Adipose tissue (tissue), 3 donors: ENCODE measurements around the gene NCOA6. TPM values are rescaled to one million over a fixed set of nuclear protein-coding genes. Genes with fewer than 3 reads are reported as not detected.

Experiments
- H3K27ac ChIP-seq: one replicate; pipeline ENCODE4 v1.5.1; 2013; ENCODE audit warnings: low read depth, low read length
- WGBS, 3 donors: extraction: QIAGEN DNeasy Blood & Tissue Kit; methylation state at CpG; one replicate each; pipeline ENCODE4 v1.1.7; 2013; 5-methylcytosine and 5-hydroxymethylcytosine counted together
- polyA plus RNA-seq, 3 donors: library from polyadenylated mRNA; stranded (reverse); fragments of 200-250 nt; gene quantifications; one replicate each; pipeline ENCODE4 v1.2.3, GENCODE V29; 2013
- donor health status: healthy with polysubstance abuse.
- donor health status: Bipolar disorder and iron deficiency.
- donor health status: healthy.

NCOA6 gene
- polyA plus RNA-seq: 10 to 100 TPM in 2 of 3 donors, 1 to 10 TPM in 1; 7.8 to 20.5 (median 12.5) TPM

GRCh38 chr20:34825530-34826362 lies at the start of gene NCOA6:
TSS of gene NCOA6 (minus strand) at chr20:34825651. CDS start at chr20:34782355, 43,296 bp downstream.
- no peak within 1 kb of the TSS for H3K27ac ChIP-seq
- WGBS, 3 donors: 7 to 9% (median 9%) methylated on average over 27 to 48 of the region's 52 CpGs

- 24 to 27% (median 26%) methylated on average over 2 of the region's 2 CpGs for WGBS, 3 donors
- H3K27ac ChIP-seq: no peak overlapping the region
Measured at GRCh38 chr20:34874094-34874654, 48.7 kb upstream of the NCOA6 start.

GRCh38 chr20:34873583-34874093 lies 48.2 kb upstream of the NCOA6 start:
- 50 to 51% (median 51%) methylated on average over 3 of the region's 3 CpGs for WGBS, 3 donors
- no peak overlapping the region for H3K27ac ChIP-seq

GRCh38 chr20:34872622-34873224 lies 47.3 kb upstream of the NCOA6 start, which contains the start of gene GGT7:
TSS of gene GGT7 (minus strand) at chr20:34872856. CDS start at chr20:34872815, 41 bp downstream.
- 1% methylated on average over 33 to 52 of the region's 52 CpGs for WGBS, 3 donors
- no peak within 1 kb of the TSS for H3K27ac ChIP-seq

GRCh38 chr20:34871966-34872621 lies 46.6 kb upstream of the NCOA6 start:
- H3K27ac ChIP-seq: no peak overlapping the region
- 32 to 52% (median 47%) methylated on average over 10 of the region's 10 CpGs for WGBS, 3 donors

GRCh38 chr20:34871320-34871926 lies 46.0 kb upstream of the NCOA6 start:
- H3K27ac ChIP-seq: no peak overlapping the region
- WGBS, 3 donors: 93 to 96% (median 94%) methylated on average over 7 of the region's 7 CpGs

GRCh38 chr20:34864216-34864615 lies 38.8 kb upstream of the NCOA6 start:
- WGBS, 3 donors: 93 to 99% (median 93%) methylated on average over 5 of the region's 5 CpGs

GRCh38 chr20:34863421-34863965 lies 38.0 kb upstream of the NCOA6 start:
- WGBS, 3 donors: 80 to 82% (median 81%) methylated on average over 32 of the region's 32 CpGs

More at GRCh38 chr20:34864216-34864615, 38.8 kb upstream of the NCOA6 start:
- no peak overlapping the region for H3K27ac ChIP-seq

GRCh38 chr20:34862724-34863123 lies 37.3 kb upstream of the NCOA6 start:
- no peak overlapping the region for H3K27ac ChIP-seq
- WGBS, 3 donors: 87 to 96% (median 93%) methylated on average over 10 to 12 of the region's 12 CpGs

More at GRCh38 chr20:34863421-34863965, 38.0 kb upstream of the NCOA6 start:
- H3K27ac ChIP-seq: no peak overlapping the region

GRCh38 chr20:34861386-34862084 lies 36.1 kb upstream of the NCOA6 start:
- WGBS, 3 donors: 72 to 84% (median 82%) methylated on average over 7 of the region's 7 CpGs
- no peak overlapping the region for H3K27ac ChIP-seq

GRCh38 chr20:34859826-34860545 lies 34.5 kb upstream of the NCOA6 start:
- 84 to 90% (median 86%) methylated on average over 9 of the region's 9 CpGs for WGBS, 3 donors
- no peak overlapping the region for H3K27ac ChIP-seq

GRCh38 chr20:34859367-34859766 lies 33.9 kb upstream of the NCOA6 start:
- 95 to 97% (median 96%) methylated on average over 26 of the region's 26 CpGs for WGBS, 3 donors

GRCh38 chr20:34852298-34852697 lies 26.8 kb upstream of the NCOA6 start:
- WGBS, 3 donors: 80 to 92% (median 85%) methylated on average over 4 of the region's 4 CpGs
- H3K27ac ChIP-seq: no peak overlapping the region

More at GRCh38 chr20:34859367-34859766, 33.9 kb upstream of the NCOA6 start:
- H3K27ac ChIP-seq: no peak overlapping the region

GRCh38 chr20:34850969-34851368 lies 25.5 kb upstream of the NCOA6 start:
- 95 to 97% (median 97%) methylated on average over 14 of the region's 14 CpGs for WGBS, 3 donors
- H3K27ac ChIP-seq: no peak overlapping the region

GRCh38 chr20:34849778-34850177 lies 24.3 kb upstream of the NCOA6 start:
- H3K27ac ChIP-seq: no peak overlapping the region
- WGBS, 3 donors: 55 to 95% (median 88%) methylated on average over 9 of the region's 9 CpGs

GRCh38 chr20:34848597-34848996 lies 23.1 kb upstream of the NCOA6 start:
- WGBS, 3 donors: 94 to 96% (median 96%) methylated on average over 5 of the region's 5 CpGs
- H3K27ac ChIP-seq: no peak overlapping the region

- 91 to 95% (median 94%) methylated on average over 2 of the region's 2 CpGs for WGBS, 3 donors
- H3K27ac ChIP-seq: no peak overlapping the region
Measured at GRCh38 chr20:34843421-34843820, 18.0 kb upstream of the NCOA6 start.
